HG02852 (cell line): Measurements from ENCODE around the gene FAM89A.
A peak's percentile ranks its signal among the peaks of the same experiment; 100 is the strongest.
"Not testable (repeated sequence)": the region's sequence is repeated elsewhere in the genome, so short reads cannot be mapped to it uniquely, and the experiment has no call there.

Experiments used
- ATAC-seq: cut with Tn5 transposase; IDR thresholded peaks from one replicate; pipeline ENCODE4 v1.9.1; 2021; ENCODE audit warnings: mild to moderate bottlenecking, moderate library complexity; ENCODE audit not compliant: unreplicated experiment

The FAM89A gene

DNA sequence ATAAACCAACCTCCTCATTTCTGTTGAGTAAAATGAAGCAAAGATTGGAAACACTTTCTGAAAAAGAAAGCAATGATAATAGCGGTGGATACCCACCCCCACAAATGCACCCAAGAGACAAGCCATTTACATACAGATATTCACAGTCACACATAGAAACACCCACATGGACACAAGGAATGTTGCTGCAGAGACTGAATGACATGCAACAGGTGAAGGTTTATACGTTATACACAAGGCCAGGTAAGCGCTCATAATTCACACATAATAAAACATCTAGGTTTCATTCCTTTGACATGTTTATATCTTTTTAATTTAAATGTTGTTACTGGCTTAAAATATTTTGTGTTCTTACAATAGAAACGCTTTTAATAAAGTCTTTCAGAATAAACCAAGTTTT, 39.9 kb downstream of the FAM89A start:
- ATAC-seq, result no peak

DNA sequence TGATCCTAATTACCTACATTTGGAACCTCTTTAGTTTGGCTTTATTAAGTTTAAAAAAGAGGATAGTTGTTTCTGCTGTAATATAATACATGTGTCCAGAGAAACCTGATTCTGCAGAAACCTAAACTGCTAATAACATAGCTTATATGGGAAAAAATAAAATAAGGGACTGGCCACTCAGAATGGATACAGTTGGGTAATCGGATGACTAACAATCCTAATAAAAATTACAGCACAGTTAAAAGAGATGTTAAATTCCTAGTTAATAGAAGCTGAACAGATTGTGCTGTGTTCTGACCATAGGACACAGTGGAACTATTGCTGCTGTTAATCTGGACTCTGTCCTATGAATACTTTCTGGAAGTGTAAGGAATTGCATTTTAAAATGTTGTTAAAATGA, 45.2 kb downstream of the FAM89A start:
- no peak for ATAC-seq

- ATAC-seq, result no peak
These were observed 47.8 kb downstream of the FAM89A start for GRCh38 chr1:230992100-230992774.

DNA sequence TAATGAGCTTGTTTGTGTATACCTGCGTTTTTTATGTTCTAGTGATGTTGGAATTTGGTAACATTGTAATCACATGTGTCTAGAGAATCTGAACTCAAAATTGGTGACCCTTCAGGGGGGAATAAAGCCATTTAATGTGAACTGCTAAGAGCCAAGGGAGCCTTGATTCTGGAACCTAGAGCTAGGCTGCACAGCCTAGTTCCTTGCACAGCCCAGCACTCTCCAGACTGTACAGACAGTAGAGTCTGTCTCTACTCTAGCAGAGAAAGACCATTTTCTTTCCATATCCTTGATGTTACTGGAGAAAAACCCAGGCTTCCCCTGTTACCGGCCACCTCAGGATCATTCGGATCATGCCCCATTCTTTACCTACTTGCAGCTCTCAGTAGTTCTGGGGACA, 52.6 kb downstream of the FAM89A start:
- ATAC-seq, result no peak

DNA sequence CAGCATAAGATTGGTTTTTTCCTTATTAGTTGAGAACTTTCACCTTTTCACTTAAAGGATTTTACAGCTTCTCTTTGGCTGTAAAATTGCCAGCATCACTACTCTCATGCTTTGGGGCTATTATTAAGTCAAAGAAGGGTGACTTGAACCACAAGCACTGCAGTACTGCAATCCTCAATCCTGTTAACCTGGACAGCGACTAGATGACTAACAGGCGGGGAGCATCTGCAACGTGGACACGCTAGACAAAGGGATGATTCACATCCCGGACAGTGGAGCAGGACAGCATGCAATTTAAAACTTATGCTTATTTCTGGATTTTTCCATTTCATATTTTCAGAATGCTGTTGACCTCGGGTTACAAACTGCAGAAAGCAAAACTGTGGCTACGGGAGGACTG, 53.1 kb downstream of the FAM89A start:
- ATAC-seq, result no peak

DNA sequence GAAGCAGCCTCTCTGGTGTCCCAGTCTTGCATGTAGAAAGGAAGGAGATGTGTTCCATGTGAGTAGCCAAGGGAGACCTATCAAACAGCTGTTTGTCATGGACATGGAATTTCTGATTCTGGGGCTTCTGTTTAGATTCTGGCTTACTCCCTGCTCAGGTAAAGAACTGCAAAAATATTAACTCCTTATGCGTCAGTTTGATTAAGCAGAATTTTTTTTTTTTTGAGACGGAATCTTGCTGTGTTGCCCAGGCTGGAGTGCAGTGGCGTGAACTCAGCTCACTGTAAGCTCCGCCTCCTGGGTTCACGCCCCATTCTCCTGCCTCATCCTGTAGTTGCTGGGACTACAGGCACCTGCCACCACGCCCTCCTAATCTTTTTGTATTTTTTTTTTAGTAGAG, 54.3 kb downstream of the FAM89A start:
- no peak for ATAC-seq

DNA sequence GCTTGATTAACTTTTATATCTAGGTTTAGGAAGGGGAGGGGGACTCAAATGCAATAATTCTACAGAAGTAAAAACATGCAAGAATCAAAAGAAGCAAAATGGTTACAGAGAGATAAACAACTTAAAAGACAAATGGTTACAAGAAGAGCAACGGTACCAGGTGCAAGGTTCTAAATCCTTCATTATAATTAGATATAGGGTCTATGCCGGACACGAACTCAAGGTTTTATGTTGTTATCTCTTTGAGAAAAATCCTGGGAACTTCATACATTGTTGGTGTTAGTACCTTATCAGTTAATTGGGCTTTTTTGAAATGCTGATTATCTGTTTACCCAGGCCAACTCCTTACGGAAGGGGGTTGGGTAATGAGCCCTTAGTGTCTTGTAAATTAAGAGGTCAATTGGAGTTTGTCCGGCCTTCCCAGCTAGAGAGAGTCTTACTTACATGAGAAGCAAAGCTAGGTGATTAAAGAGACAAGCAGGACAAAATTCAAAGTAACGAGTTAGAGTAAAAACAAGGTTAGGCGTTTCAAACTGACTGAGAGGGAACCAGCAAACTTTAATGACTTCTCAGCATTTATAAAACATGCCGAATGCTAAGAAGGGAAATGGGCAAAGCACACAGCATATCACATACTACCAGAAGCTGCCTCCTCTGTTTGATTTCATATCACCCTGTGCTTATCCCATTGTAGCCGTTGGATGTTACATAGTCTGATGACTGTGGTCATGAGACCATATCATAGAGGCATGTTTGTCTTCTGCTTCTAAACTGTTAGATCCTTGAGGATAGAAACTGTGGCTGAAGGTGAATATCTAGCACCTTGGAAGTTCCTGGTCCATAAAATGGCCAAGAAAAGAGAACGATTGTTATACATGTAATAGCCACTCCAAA, 55.2 kb downstream of the FAM89A start:
- ATAC-seq, result not testable (repeated sequence)

DNA sequence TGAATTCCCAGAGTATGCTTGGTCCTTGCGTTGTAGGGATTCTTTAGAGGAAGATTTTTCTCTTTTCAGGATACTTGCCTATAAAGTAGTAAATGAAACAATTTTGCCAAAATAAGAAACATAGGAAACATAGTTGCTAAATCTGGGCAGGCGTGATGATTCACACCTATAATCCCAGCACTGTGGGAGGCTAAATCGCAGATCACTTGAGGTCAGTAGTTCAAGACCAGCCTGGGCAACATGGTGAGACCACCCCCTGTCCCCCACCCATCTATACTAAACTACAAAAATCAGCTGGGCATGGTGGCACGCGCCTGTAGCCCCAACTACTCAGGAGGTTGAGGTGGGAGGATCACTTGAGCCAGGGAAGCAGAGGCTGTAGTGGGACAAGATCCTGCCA, 56.2 kb downstream of the FAM89A start:
- ATAC-seq, result no peak

DNA sequence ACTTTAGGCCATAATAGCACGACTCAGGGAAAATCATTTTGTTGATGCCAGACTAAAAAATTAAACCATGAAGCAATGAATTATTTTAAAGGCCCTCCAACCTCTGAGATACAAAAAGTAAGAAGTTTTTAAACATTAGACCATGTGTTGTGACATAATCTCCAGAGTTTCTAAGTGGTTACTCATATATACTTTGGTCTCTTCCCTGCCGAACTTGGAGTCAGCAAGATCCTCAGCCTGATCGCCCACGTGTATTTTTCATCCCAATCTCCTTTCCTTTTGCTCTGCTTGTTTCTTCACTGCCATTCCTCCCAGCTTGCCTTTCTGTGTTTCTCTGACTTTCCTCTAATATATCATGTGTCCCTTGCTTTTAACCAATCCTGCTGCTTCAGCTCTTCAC, 57.4 kb downstream of the FAM89A start:
- ATAC-seq, result no peak

- ATAC-seq, result no peak
These were observed 60.1 kb downstream of the FAM89A start for GRCh38 chr1:230979952-230980351.

- no peak for ATAC-seq
These were observed 60.7 kb downstream of the FAM89A start for GRCh38 chr1:230979389-230979716.

DNA sequence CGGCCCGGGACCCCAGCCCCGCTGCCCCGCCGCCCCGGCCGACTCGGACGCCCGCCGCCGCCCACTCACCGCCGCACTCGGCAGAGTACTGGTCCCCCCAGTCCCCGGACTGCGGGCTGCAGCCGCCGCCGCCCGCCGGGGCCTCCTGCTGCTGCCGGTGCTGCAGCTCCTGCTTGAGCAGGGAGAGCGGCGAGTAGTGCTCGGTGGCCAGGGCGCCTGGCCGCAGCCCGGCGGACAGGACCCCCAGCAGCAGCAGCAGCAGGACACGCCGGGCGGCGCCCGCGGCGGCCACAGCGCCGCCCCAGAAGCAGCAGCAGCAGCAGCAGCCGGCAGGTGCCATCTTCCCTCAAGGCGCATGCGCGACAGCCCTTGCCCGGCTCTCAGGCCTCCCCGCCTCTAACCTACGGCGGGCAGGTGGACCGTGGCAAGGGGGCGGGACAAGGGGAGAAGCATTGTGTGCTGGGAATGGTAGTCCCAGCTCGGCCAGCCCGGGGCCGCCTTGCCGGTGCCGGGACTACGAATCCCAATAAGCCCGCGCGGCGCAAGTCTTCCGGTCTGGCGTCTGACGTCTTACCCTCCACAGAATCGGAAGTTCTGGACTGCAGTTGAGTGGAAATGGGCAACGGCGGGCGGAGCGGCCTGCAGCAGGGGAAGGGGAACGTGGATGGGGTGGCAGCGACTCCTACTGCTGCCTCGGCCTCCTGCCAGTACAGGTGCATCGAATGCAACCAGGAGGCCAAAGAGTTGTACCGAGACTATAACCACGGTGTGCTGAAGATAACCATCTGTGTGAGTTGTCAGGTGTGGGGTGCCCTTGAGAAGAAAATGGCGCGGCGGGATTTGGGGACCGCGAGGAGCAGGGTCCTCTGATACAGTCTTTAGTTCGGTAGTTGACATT, 61.3 kb downstream of the FAM89A start, which contains the start of the genes ARV1 and TTC13:
TSS of gene ARV1 (plus strand) at position 604 of the 898 bp plus-strand sequence. CDS start at position 616, 12 bp downstream.
TSS of gene TTC13 (minus strand) at position 371 of the 898 bp plus-strand sequence. CDS start at position 340, 31 bp downstream.
- peak; percentile 94 for ATAC-seq

GRCh38 chr1:230977761-230978490, 62.1 kb downstream of the FAM89A start:
- peak; percentile 9 for ATAC-seq

- no peak for ATAC-seq
These were observed 63.0 kb downstream of the FAM89A start for GRCh38 chr1:230976825-230977747.

DNA sequence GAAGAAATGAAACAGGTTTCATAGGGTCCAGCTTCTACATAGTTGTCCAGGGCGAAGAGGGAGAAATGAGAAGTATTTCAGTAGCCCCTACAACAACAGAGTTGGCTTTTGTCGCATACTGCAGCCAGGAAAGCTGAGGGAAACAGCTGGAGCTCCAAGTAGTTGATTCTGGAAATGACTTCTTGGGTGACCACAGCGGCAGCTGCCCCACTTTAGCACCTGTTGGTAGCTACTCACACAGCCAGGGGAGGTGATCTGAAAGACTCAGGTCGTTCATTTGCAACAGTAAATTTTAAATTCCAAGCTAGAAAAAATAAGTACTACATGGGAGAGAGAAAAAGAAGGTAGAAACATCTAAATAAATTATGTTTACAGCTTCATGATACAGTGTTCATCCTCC, 63.7 kb downstream of the FAM89A start:
- no peak for ATAC-seq

DNA sequence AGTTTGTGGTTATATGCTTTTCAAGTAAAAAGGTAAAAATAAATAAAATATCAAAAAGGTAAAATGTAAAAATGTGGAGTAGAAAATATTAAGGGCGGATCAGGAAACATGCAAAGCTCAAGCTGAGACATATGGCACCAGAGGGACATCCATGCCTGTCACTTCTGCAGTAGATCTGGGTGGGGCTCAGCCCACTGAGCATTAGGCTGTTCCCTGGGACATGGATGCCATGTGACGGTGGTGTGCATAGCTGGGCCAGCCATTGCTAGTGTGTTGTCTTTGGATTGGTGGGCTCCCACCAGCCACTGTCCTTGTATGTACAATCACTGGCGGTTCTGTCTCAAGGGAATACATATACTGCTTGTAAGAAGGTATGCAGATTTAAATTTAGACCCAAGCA, 64.4 kb downstream of the FAM89A start:
- ATAC-seq, result no peak

DNA sequence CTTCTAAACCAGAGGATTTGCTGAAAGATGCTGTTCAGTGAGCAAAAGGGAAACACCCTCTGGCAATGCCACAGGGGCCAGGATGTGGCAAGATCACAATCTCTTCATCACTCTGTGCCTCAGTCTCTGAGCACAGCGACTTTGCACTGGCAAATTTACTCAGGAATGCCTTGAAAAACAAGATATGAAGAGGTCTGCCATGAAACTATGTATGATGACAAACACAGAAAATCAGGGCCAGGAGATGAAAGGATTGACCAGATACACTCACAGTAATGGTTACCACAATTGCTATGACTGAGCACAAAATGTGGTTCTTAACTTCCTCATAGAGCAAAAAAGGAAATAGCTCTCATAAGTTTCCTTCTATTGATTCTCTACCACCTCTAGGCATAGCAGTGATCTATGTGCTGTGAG, 67.2 kb downstream of the FAM89A start:
- ATAC-seq, result peak; percentile 77

DNA sequence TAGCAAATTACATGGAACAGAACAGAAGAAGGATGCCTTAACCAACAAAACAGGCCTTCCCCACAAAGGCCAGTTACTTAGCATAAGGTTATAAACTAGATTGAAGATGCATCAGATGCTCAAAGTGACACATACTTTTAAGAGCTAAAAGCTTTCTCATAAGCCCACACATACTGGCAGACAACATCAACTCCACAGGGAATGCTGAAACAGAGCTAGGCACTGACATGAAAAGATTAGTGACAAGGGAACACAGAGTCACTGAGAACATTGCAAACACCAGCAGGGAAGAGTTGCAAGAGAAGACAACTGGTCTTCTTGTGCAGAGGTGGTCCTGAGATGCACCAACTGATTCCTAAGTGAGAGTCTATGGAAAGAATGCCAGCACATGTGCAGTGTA, 68.3 kb downstream of the FAM89A start:
- ATAC-seq, result no peak

DNA sequence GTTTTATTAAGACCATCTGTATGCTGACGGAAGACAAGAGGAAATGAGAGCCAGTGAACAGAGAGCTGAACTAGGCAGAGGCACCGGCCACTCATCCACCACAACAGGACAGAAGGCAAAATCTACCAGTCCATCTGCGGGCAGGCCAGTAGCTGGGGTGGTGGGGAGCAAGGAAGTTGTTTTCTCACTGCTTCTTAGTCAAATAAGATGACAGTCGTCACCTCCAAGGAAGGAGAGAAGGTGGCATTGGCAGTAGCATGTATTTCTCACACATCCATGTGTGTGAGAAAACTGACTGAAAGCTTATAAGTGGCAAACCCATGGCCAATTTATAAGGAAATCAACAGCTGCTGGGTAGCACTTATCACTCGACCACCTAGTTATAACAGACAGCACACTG, 69.6 kb downstream of the FAM89A start:
- no peak for ATAC-seq
